ENCODE measurements around the gene IL12RB1.

DNA sequence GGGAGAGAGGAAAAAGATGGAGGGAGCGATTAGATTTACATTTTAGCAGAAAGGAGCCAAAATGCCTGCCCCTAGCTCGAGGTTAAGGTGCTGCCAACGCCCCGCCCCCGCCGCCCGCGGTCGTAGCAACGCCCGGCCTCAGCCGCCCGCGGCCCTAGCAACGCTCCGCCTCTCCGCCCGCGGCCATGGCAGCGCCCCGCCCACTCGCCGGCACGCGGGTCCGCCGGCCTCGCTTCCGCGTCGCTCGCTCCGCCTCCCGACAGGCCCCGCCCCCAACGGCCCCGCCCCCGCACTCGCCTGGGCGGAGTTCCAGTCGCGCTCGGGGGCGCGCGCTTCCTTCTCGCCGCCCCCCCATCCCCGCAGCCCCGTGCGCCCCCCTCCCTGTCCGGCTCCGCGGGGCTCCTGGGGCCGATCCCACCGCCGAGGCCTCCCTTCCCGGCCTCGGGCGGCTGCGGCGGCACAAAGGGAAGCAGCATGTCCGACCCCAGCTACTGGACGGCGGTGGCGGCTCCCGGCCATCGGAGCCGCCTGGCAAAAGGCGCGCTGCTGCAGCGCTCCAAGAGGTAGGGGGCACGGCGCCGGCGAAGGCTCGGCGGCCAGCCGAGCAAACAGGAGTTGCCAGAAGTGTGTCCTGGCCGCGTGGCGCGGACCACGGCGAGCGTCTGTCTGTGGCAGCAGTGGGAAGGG lies 31.1 kb upstream of the IL12RB1 start:
- TF ChIP-seq, protein P1, sequence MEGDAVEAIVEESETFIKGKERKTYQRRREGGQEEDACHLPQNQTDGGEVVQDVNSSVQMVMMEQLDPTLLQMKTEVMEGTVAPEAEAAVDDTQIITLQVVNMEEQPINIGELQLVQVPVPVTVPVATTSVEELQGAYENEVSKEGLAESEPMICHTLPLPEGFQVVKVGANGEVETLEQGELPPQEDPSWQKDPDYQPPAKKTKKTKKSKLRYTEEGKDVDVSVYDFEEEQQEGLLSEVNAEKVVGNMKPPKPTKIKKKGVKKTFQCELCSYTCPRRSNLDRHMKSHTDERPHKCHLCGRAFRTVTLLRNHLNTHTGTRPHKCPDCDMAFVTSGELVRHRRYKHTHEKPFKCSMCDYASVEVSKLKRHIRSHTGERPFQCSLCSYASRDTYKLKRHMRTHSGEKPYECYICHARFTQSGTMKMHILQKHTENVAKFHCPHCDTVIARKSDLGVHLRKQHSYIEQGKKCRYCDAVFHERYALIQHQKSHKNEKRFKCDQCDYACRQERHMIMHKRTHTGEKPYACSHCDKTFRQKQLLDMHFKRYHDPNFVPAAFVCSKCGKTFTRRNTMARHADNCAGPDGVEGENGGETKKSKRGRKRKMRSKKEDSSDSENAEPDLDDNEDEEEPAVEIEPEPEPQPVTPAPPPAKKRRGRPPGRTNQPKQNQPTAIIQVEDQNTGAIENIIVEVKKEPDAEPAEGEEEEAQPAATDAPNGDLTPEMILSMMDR (IDR thresholded peaks at IDR 0.05), result peak; percentile 14
- TF ChIP-seq EZH2phosphoT487 (IDR thresholded peaks at IDR 0.05) (no peak), EZH2 (IDR thresholded peaks at IDR 0.05) (no peak)
